SK-N-SH (cell line): ENCODE results near the gene TM9SF1. TPM values are rescaled to one million over a fixed set of nuclear protein-coding genes. Genes with fewer than 3 reads are reported as not detected.

Experiments
- CTCF ChIA-PET: fragments of 300-600, 350-600 bp; formaldehyde crosslinking; extraction: SDS; loops from one replicate; lab custom pipeline; 2021; lab: Yijun Ruan, JAX
- POLR2A ChIA-PET: fragments of 350-600 bp; sonication (Branson Sonifier 250); formaldehyde crosslinking; extraction: SDS; loops from one replicate; lab custom pipeline; 2020; ENCODE audit warnings: antibody characterized with exemption, inconsistent platforms; lab: Yijun Ruan, JAX
- DNase-seq: peaks from one replicate; pipeline ENCODE4 v3.0.0; 2012
- H2AFZ ChIP-seq: fragments of 200-600 bp; sonication (generic); 2 replicates; pipeline ENCODE4 v1.8.1; 2016; ENCODE audit warnings: antibody characterized with exemption, mild to moderate bottlenecking, low read depth
- H3F3A ChIP-seq: fragments of 200-600 bp; sonication (generic); replicated peaks from 2 replicates; pipeline ENCODE3; 2016; ENCODE audit warnings: antibody characterized with exemption, mild to moderate bottlenecking; ENCODE audit not compliant: insufficient read depth
- H3K27ac ChIP-seq, 2 experiments: fragments of 200-500 bp in 1 of 2; fragments of 200-600 bp in 1 of 2; sonication (Bioruptor generic) in 1 of 2; sonication (generic), shearing (Covaris generic) in 1 of 2; 2 replicates each; pipeline versions ENCODE4 v1.5.1 to v1.6.1; 2014 to 2016; ENCODE audit warnings: low read depth in 2 of 2, inconsistent platforms in 1 of 2, low read length in 1 of 2, mild to moderate bottlenecking in 1 of 2, mixed read lengths in 1 of 2
- H3K27me3 ChIP-seq: fragments of 200-600 bp; sonication (generic), shearing (Covaris generic); 2 replicates; pipeline ENCODE4 v1.6.1; 2016; ENCODE audit warnings: mixed run types; ENCODE audit not compliant: insufficient read depth
- H3K36me3 ChIP-seq, 2 experiments: fragments of 200-500 bp in 1 of 2; fragments of 200-600 bp in 1 of 2; sonication (Bioruptor generic) in 1 of 2; sonication (generic) in 1 of 2; replicated peaks in 1 of 2; 2 replicates each; pipeline versions ENCODE3 to v1.5.1; 2014 to 2016; ENCODE audit warnings: low read length in 1 of 2, mild to moderate bottlenecking in 1 of 2; ENCODE audit not compliant: insufficient read depth in 2 of 2, control insufficient read depth in 1 of 2
- H3K4me1 ChIP-seq, 2 experiments: fragments of 200-500 bp in 1 of 2; fragments of 200-600 bp in 1 of 2; sonication (Bioruptor generic) in 1 of 2; sonication (generic), shearing (Covaris generic) in 1 of 2; 2 replicates each; pipeline versions ENCODE4 v1.5.1 to v1.6.1; 2014 to 2016; ENCODE audit warnings: low read depth in 1 of 2, low read length in 1 of 2, mixed run types in 1 of 2; ENCODE audit not compliant: insufficient read depth in 2 of 2, control insufficient read depth in 1 of 2
- H3K4me2 ChIP-seq: fragments of 200-600 bp; sonication (generic), shearing (Covaris generic); 2 replicates; pipeline ENCODE4 v1.6.1; 2017; ENCODE audit warnings: mixed run types
- H3K4me3 ChIP-seq, 2 experiments: fragments of 200-500 bp in 1 of 2; fragments of 200-600 bp in 1 of 2; sonication (Bioruptor generic) in 1 of 2; sonication (generic), shearing (Covaris generic) in 1 of 2; 2 replicates each; pipeline versions ENCODE4 v1.5.1 to v1.8.1; 2014 to 2016; ENCODE audit warnings: low read depth in 2 of 2, inconsistent platforms in 1 of 2, low read length in 1 of 2, mild to moderate bottlenecking in 1 of 2, mixed read lengths in 1 of 2, moderate library complexity in 1 of 2
- H3K79me2 ChIP-seq: fragments of 200-600 bp; sonication (generic); 2 replicates; pipeline ENCODE4 v1.8.1; 2017; ENCODE audit warnings: mild to moderate bottlenecking; ENCODE audit not compliant: insufficient read depth
- H3K9ac ChIP-seq: fragments of 200-600 bp; sonication (generic); 2 replicates; pipeline ENCODE4 v1.6.1; 2017; ENCODE audit warnings: mixed run types
- H3K9me2 ChIP-seq: fragments of 200-600 bp; sonication (generic); 2 replicates; pipeline ENCODE4 v1.6.1; 2017; ENCODE audit warnings: mixed run types
- H3K9me3 ChIP-seq: fragments of 200-600 bp; sonication (generic); 2 replicates; pipeline ENCODE4 v1.6.1; 2017; ENCODE audit warnings: mixed run types, mild to moderate bottlenecking, moderate library complexity
- H4K20me1 ChIP-seq: fragments of 200-600 bp; sonication (generic); 2 replicates; pipeline ENCODE4 v1.6.1; 2017; ENCODE audit warnings: mild to moderate bottlenecking, mixed run types; ENCODE audit not compliant: insufficient read depth
- CHD2 ChIP-seq: fragments of 150-350 bp; IDR thresholded peaks from 2 replicates; pipeline ENCODE4 v1.6.1; 2018; ENCODE audit warnings: low read length; ENCODE audit not compliant: partially characterized antibody
- ELF1 ChIP-seq: IDR thresholded peaks from 2 replicates; pipeline ENCODE4 v1.4.0; 2012
- EP300 ChIP-seq, 2 experiments: IDR thresholded peaks; 2 replicates each; pipeline versions ENCODE4 v1.4.0 to v1.6.1; 2012; ENCODE audit warnings: borderline replicate concordance in 1 of 2, low read depth in 1 of 2, low read length in 1 of 2
- EZH2phosphoT487 ChIP-seq: fragments of 200-600 bp; sonication (generic); IDR thresholded peaks from 2 replicates; pipeline ENCODE4 v1.6.1; 2017; ENCODE audit warnings: low read depth, mixed run types, mild to moderate bottlenecking, antibody characterized with exemption, moderate library complexity, borderline replicate concordance
- FOXJ3 ChIP-seq: sonication (generic); formaldehyde crosslinking; IDR thresholded peaks from 2 replicates; pipeline ENCODE4 v1.5.1; 2020; ENCODE audit warnings: mild to moderate bottlenecking, missing genetic modification reagents
- MEF2A ChIP-seq: IDR thresholded peaks from 2 replicates; pipeline ENCODE4 v1.4.0; 2012; ENCODE audit warnings: low read depth, borderline replicate concordance
- MXI1 ChIP-seq: IDR thresholded peaks from 2 replicates; pipeline ENCODE4 v1.6.1; 2012; ENCODE audit warnings: mild to moderate bottlenecking, low read depth, low read length, improper control_type of control experiment
- NFIC ChIP-seq: IDR thresholded peaks from 2 replicates; pipeline ENCODE4 v1.4.0; 2012; ENCODE audit warnings: borderline replicate concordance
- NRF1 ChIP-seq: IDR thresholded peaks from 2 replicates; pipeline ENCODE4 v1.6.1; 2012; ENCODE audit warnings: low read depth, mild to moderate bottlenecking, low read length
- RCOR1 ChIP-seq: fragments of 150-350 bp; IDR thresholded peaks from 2 replicates; pipeline ENCODE4 v1.6.1; 2017; ENCODE audit warnings: antibody characterized with exemption, low read length
- SIN3A ChIP-seq: IDR thresholded peaks from 2 replicates; pipeline ENCODE4 v1.6.1; 2012; ENCODE audit warnings: low read depth, mild to moderate bottlenecking, low read length, moderate library complexity, borderline replicate concordance
- TAF1 ChIP-seq: IDR thresholded peaks from 2 replicates; pipeline ENCODE4 v1.6.1; 2012; ENCODE audit warnings: low read depth, mild to moderate bottlenecking, low read length, moderate library complexity, borderline replicate concordance
- TCF12 ChIP-seq: IDR thresholded peaks from 2 replicates; pipeline ENCODE4 v1.4.0; 2012
- TEAD4 ChIP-seq: IDR thresholded peaks from 2 replicates; pipeline ENCODE4 v1.4.0; 2012; ENCODE audit warnings: mild to moderate bottlenecking, borderline replicate concordance; ENCODE audit not compliant: insufficient read depth
- WGBS: methylation state at CpG from one replicate; pipeline ENCODE4 v1.1.6; 2017; ENCODE audit warnings: low lambda C conversion rate; 5-methylcytosine and 5-hydroxymethylcytosine counted together
- polyA plus RNA-seq, 3 experiments: library from polyadenylated mRNA; depleted of rRNA; stranded (reverse); fragments of >200 nt; gene quantifications; 2 replicates each; pipeline ENCODE4 v1.2.3, GENCODE V29; 2012
- TF ChIP-seq, protein P1 (sequence below): IDR thresholded peaks from 2 replicates; pipeline ENCODE4 v1.6.1; 2012; ENCODE audit warnings: mild to moderate bottlenecking, low read depth, low read length, moderate library complexity
- TF ChIP-seq, protein P2 (sequence below): fragments of 150-350 bp; IDR thresholded peaks from 2 replicates; pipeline ENCODE4 v1.6.1; 2016; ENCODE audit warnings: mild to moderate bottlenecking, low read depth, low read length
- TF ChIP-seq, protein P3 (sequence below): IDR thresholded peaks from 2 replicates; pipeline ENCODE4 v1.4.0; 2012; ENCODE audit warnings: low read depth, borderline replicate concordance
- TF ChIP-seq, protein P4 (sequence below): fragments of 200-600 bp; sonication (generic); IDR thresholded peaks from 2 replicates; pipeline ENCODE4 v1.6.1; 2017; ENCODE audit warnings: antibody characterized with exemption, mild to moderate bottlenecking, moderate library complexity

Gene TM9SF1
- polyA plus RNA-seq, 1 of the 3 experiments (the other 2 are of a cell fraction), result 48.7 TPM

DNA sequence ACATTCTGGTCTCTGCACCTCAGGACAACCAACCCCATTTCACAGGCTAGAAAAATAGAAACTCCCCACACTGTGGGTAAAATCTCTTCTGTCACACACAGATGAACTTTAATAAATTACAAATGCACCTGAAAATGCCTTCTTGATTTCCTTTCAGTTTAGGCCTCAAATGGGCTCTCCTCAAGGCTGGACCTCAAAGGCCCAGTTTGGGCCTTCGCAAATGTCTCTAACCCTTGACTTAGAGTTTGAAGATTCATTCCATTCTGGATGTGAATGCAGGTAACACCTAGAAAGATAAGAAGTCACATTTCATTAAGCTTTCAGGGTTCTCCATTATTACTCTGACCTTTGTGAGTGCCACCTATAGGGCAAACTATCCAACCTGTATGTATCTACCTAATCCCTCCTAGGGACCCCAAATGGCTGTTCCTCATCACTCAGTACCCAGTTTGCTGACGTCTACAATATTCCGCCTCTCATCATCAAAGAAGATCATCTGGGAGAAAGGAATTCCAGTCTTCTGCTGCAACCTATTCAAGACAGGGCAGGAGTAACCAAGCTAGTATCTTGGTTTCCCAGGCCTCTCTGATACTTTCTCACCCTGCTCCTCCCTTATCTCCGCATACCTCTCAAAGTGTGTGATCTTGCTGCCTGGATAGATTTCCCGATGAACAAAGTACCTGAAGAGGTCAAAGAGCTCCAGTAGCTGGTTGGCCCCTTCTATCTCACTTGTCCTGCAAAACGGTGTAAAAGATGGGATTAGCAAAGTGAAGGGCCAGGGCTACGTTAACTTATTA lies 18.8 kb upstream of the TM9SF1 start (continued):
- TF ChIP-seq, protein P1, sequence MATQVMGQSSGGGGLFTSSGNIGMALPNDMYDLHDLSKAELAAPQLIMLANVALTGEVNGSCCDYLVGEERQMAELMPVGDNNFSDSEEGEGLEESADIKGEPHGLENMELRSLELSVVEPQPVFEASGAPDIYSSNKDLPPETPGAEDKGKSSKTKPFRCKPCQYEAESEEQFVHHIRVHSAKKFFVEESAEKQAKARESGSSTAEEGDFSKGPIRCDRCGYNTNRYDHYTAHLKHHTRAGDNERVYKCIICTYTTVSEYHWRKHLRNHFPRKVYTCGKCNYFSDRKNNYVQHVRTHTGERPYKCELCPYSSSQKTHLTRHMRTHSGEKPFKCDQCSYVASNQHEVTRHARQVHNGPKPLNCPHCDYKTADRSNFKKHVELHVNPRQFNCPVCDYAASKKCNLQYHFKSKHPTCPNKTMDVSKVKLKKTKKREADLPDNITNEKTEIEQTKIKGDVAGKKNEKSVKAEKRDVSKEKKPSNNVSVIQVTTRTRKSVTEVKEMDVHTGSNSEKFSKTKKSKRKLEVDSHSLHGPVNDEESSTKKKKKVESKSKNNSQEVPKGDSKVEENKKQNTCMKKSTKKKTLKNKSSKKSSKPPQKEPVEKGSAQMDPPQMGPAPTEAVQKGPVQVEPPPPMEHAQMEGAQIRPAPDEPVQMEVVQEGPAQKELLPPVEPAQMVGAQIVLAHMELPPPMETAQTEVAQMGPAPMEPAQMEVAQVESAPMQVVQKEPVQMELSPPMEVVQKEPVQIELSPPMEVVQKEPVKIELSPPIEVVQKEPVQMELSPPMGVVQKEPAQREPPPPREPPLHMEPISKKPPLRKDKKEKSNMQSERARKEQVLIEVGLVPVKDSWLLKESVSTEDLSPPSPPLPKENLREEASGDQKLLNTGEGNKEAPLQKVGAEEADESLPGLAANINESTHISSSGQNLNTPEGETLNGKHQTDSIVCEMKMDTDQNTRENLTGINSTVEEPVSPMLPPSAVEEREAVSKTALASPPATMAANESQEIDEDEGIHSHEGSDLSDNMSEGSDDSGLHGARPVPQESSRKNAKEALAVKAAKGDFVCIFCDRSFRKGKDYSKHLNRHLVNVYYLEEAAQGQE, result no peak
- TF ChIP-seq MEF2A, result no peak
- TF ChIP-seq, protein P2, sequence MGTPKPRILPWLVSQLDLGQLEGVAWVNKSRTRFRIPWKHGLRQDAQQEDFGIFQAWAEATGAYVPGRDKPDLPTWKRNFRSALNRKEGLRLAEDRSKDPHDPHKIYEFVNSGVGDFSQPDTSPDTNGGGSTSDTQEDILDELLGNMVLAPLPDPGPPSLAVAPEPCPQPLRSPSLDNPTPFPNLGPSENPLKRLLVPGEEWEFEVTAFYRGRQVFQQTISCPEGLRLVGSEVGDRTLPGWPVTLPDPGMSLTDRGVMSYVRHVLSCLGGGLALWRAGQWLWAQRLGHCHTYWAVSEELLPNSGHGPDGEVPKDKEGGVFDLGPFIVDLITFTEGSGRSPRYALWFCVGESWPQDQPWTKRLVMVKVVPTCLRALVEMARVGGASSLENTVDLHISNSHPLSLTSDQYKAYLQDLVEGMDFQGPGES, result no peak
- TF ChIP-seq TEAD4, result no peak

DNA sequence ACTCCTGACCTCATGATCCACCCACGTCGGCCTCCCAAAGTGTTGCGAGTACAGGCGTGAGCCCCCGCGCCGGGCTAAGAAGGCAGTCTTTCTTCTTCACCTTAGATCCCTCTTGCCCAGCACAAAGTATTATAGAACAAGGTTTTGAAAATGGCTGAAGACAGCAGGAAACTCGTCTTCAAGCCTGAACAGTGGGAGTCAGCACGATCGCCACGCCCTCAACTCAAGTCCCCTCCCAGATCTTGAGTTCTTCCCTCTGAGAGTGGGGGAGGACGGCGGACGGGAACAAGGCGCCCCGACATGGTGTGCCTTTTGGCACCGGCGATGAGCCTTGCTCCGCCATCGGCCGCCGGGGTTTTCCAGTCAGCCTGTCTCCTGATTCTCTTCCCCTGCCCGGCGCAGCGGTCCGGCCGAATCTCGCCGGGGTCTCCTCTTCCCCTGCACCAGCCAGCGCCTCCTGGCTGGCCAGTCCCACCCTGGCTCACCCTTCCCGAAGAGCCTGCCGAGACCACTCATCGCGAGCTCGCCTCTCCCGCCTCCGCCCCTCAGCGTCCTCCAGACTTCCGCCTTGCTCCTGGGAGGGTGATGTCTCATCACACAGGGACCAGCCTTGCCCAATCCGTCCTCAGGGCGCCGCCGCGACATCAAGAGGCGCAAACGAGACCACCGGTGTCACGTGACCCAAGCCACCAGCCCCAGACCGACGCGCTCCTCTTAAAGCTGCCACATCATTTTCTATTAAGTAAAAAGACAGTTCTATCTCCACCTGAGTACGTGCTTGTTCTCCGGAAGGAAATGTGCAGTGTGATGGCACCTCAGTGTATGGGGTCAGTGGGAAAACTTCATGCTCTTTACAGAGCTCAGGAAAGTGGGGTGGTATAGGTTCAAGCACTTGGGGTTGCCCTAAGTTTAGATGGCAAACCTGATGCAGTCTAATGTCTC lies 18.0 kb upstream of the TM9SF1 start, which contains the start of gene CHMP4A:
Gene CHMP4A (minus strand): TSS at position 565 of the 942 bp plus-strand sequence. CDS start 49 bp downstream, at position 516.
- peaks cover 24 to 48% of the 10 kb centered on the region in 2 experiments for H3K36me3 ChIP-seq
- H3F3A ChIP-seq, result peaks cover 26% of the 10 kb centered on the region
- peak; percentile 94 for DNase-seq
- peaks cover 39% of the 10 kb centered on the region for H3K79me2 ChIP-seq
- H3K9me2 ChIP-seq, result no peaks in the 10 kb centered on the region
- no peaks in the 10 kb centered on the region for H4K20me1 ChIP-seq
- ChIA-PET CTCF (interaction anchor here (0.8 to 3.8 kb wide), 9 partner anchors 18 to 223 kb away, joined by 3 to 20 read pairs (median 4); partner anchors contain the start of genes CIDEB, TINF2 and TM9SF1), POLR2A (interaction anchor here (0.8 to 2.0 kb wide), 8 partner anchors 10 to 67 kb away, joined by 3 to 15 read pairs (median 5); partner anchors contain the start of genes IPO4, PSME2, RABGGTA and RNF31)
- under 1% methylated on average over 37 of the region's 53 CpGs for WGBS
- H3K27me3 ChIP-seq, result no peaks in the 10 kb centered on the region
- no peaks in the 10 kb centered on the region for H3K9me3 ChIP-seq
- H2AFZ ChIP-seq, result peak within 1 kb of the TSS; percentile 79
- H3K27ac ChIP-seq, result peak within 1 kb of the TSS; percentile 93 to 96
- peak within 1 kb of the TSS; percentile 98 for H3K9ac ChIP-seq
- peak within 1 kb of the TSS; percentile 73 to 80 for H3K4me3 ChIP-seq
- H3K4me2 ChIP-seq, result peak within 1 kb of the TSS; percentile 78
- peaks cover 9 to 17% of the 10 kb centered on the region in 2 experiments; a peak in 3 of 4 replicates for H3K4me1 ChIP-seq
- no peak for TF ChIP-seq EZH2phosphoT487
- peak; percentile 41 for TF ChIP-seq TAF1
- TF ChIP-seq MXI1, result peak; percentile 79
- TF ChIP-seq NRF1, result no peak
- TF ChIP-seq ELF1, result peak; percentile 98
- TF ChIP-seq TCF12, result peak; percentile 41; the same call in 1 of the 2 replicates
- TF ChIP-seq, protein P3, sequence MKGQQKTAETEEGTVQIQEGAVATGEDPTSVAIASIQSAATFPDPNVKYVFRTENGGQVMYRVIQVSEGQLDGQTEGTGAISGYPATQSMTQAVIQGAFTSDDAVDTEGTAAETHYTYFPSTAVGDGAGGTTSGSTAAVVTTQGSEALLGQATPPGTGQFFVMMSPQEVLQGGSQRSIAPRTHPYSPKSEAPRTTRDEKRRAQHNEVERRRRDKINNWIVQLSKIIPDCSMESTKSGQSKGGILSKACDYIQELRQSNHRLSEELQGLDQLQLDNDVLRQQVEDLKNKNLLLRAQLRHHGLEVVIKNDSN, result peak; percentile 96
- no peak for TF ChIP-seq FOXJ3 (CRISPR knock-in tag)
- no peak for TF ChIP-seq RCOR1
- TF ChIP-seq EP300 (IDR thresholded peaks at IDR 0.05; ENCODE audit: borderline replicate concordance in 1 of 2, low read depth in 1 of 2, low read length in 1 of 2), result no peak
- TF ChIP-seq, protein P4, sequence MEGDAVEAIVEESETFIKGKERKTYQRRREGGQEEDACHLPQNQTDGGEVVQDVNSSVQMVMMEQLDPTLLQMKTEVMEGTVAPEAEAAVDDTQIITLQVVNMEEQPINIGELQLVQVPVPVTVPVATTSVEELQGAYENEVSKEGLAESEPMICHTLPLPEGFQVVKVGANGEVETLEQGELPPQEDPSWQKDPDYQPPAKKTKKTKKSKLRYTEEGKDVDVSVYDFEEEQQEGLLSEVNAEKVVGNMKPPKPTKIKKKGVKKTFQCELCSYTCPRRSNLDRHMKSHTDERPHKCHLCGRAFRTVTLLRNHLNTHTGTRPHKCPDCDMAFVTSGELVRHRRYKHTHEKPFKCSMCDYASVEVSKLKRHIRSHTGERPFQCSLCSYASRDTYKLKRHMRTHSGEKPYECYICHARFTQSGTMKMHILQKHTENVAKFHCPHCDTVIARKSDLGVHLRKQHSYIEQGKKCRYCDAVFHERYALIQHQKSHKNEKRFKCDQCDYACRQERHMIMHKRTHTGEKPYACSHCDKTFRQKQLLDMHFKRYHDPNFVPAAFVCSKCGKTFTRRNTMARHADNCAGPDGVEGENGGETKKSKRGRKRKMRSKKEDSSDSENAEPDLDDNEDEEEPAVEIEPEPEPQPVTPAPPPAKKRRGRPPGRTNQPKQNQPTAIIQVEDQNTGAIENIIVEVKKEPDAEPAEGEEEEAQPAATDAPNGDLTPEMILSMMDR, result peak; percentile 25; the same call in 1 of the 2 replicates
- TF ChIP-seq NFIC, result 0 out of 2 replicates have a peak, but pooled peaks have one; percentile 5
- no peak for TF ChIP-seq SIN3A
- TF ChIP-seq CHD2, result peak; percentile 98
